NB4 (cell line): ENCODE results near the gene GRID1.

Experiments used
- MAX ChIP-seq: IDR thresholded peaks from 2 replicates; pipeline ENCODE4 v1.6.1; 2011; ENCODE audit warnings: low read depth, low read length
- POLR2A ChIP-seq: IDR thresholded peaks from 2 replicates; pipeline ENCODE4 v1.6.1; 2011; ENCODE audit warnings: mild to moderate bottlenecking; ENCODE audit not compliant: insufficient read length; ENCODE audit errors: extremely low read depth
- TF ChIP-seq, protein P1 (sequence below): IDR thresholded peaks from one replicate; pipeline ENCODE4 v1.5.1; 2012; ENCODE audit warnings: low read depth, low read length

- TF ChIP-seq, protein P1, sequence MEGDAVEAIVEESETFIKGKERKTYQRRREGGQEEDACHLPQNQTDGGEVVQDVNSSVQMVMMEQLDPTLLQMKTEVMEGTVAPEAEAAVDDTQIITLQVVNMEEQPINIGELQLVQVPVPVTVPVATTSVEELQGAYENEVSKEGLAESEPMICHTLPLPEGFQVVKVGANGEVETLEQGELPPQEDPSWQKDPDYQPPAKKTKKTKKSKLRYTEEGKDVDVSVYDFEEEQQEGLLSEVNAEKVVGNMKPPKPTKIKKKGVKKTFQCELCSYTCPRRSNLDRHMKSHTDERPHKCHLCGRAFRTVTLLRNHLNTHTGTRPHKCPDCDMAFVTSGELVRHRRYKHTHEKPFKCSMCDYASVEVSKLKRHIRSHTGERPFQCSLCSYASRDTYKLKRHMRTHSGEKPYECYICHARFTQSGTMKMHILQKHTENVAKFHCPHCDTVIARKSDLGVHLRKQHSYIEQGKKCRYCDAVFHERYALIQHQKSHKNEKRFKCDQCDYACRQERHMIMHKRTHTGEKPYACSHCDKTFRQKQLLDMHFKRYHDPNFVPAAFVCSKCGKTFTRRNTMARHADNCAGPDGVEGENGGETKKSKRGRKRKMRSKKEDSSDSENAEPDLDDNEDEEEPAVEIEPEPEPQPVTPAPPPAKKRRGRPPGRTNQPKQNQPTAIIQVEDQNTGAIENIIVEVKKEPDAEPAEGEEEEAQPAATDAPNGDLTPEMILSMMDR, result no peak
- no peak for TF ChIP-seq POLR2A
- no peak for TF ChIP-seq MAX
Observed at GRCh38 chr10:85611093-85611740, 755.4 kb downstream of the GRID1 start.
